OCI-LY1 (cell line): ENCODE results near the gene SYK.

Experiments
- H2AFZ ChIP-seq: fragments of 200-600 bp; sonication (generic), shearing (Covaris generic); 2 replicates; pipeline ENCODE4 v1.6.0; 2014; ENCODE audit warnings: antibody characterized with exemption, mild to moderate bottlenecking, low read length
- H3F3A ChIP-seq: fragments of 200-600 bp; sonication (generic), shearing (Covaris generic); 2 replicates; pipeline ENCODE4 v1.6.0; 2014; ENCODE audit warnings: mild to moderate bottlenecking, antibody characterized with exemption, low read length, moderate library complexity; ENCODE audit not compliant: insufficient read depth
- H3K27ac ChIP-seq: fragments of 200-600 bp; sonication (generic); 2 replicates; pipeline ENCODE4 v1.5.1; 2014; ENCODE audit warnings: low read length, mixed run types, mild to moderate bottlenecking, low read depth; ENCODE audit not compliant: poor library complexity, severe bottlenecking
- H3K27me3 ChIP-seq: fragments of 200-600 bp; sonication (generic); 2 replicates; pipeline ENCODE4 v1.6.0; 2014; ENCODE audit warnings: antibody characterized with exemption, mild to moderate bottlenecking, low read length, moderate library complexity; ENCODE audit not compliant: insufficient read depth
- H3K36me3 ChIP-seq: fragments of 200-600 bp; sonication (generic); 2 replicates; pipeline ENCODE4 v1.6.1; 2014; ENCODE audit warnings: mild to moderate bottlenecking, antibody characterized with exemption, low read length, moderate library complexity, mixed read lengths; ENCODE audit not compliant: insufficient read depth
- H3K4me1 ChIP-seq: fragments of 200-600 bp; sonication (generic); 2 replicates; pipeline ENCODE4 v1.5.1; 2014; ENCODE audit warnings: mild to moderate bottlenecking, low read length, moderate library complexity; ENCODE audit not compliant: insufficient read depth, severe bottlenecking
- H3K4me2 ChIP-seq: fragments of 200-600 bp; sonication (generic), shearing (Covaris generic); 2 replicates; pipeline ENCODE4 v1.6.1; 2014; ENCODE audit warnings: low read length
- H3K4me3 ChIP-seq: fragments of 200-600 bp; sonication (generic); 2 replicates; pipeline ENCODE4 v1.5.1; 2014; ENCODE audit warnings: low read length, low read depth, mild to moderate bottlenecking, mixed read lengths; ENCODE audit not compliant: poor library complexity, severe bottlenecking
- H3K79me2 ChIP-seq: fragments of 200-600 bp; shearing (Covaris generic); 2 replicates; pipeline ENCODE4 v1.6.1; 2016; ENCODE audit warnings: mixed run types, low read length, mixed read lengths; ENCODE audit not compliant: insufficient read depth
- H3K9ac ChIP-seq: fragments of 200-600 bp; sonication (generic), shearing (Covaris generic); 2 replicates; pipeline ENCODE4 v1.6.1; 2014; ENCODE audit warnings: mild to moderate bottlenecking, low read length, mixed read lengths
- H3K9me2 ChIP-seq: fragments of 200-600 bp; sonication (generic), shearing (Covaris generic); 2 replicates; pipeline ENCODE4 v1.6.1; 2014; ENCODE audit warnings: low read depth, mild to moderate bottlenecking, low read length, mixed read lengths
- H3K9me3 ChIP-seq: fragments of 200-600 bp; shearing (Covaris generic); 2 replicates; pipeline ENCODE4 v1.6.1; 2014; ENCODE audit warnings: low read length, mixed read lengths
- H4K20me1 ChIP-seq: fragments of 200-600 bp; sonication (generic), shearing (Covaris generic); 2 replicates; pipeline ENCODE4 v1.6.0; 2016; ENCODE audit warnings: mild to moderate bottlenecking, low read length; ENCODE audit not compliant: insufficient read depth
- CTCF ChIP-seq: fragments of 200-600 bp; sonication (generic), shearing (Covaris generic); IDR thresholded peaks from 2 replicates; pipeline ENCODE4 v1.5.1; 2017; ENCODE audit warnings: mild to moderate bottlenecking, antibody characterized with exemption, low read length, moderate library complexity, mixed read lengths
- EZH2 ChIP-seq: fragments of 200-600 bp; sonication (generic), shearing (Covaris generic); IDR thresholded peaks from 2 replicates; pipeline ENCODE4 v1.8.0; 2017; ENCODE audit warnings: borderline replicate concordance, mixed run types, mild to moderate bottlenecking, antibody characterized with exemption, low read length, moderate library complexity, mixed read lengths

SYK gene

GRCh38 chr9:90905822-90906221 lies 104.2 kb downstream of the SYK start:
- Histone ChIP-seq H3K27ac (no peak overlapping the region), H3K79me2 (no peaks in the 10 kb centered on the region), H3K36me3 (0 out of 2 replicates have a peak, but pooled peaks cover 2% of the 10 kb centered on the region), H3K4me1 (peaks cover 4% of the 10 kb centered on the region), H4K20me1 (no peaks in the 10 kb centered on the region), H3K27me3 (no peaks in the 10 kb centered on the region; the same call in 1 of the 2 replicates), H3K9ac (no peak overlapping the region), H2AFZ (no peak overlapping the region), H3K9me3 (no peaks in the 10 kb centered on the region), H3K9me2 (no peaks in the 10 kb centered on the region), H3F3A (no peaks in the 10 kb centered on the region), H3K4me2 (no peak overlapping the region), H3K4me3 (no peak overlapping the region)
- TF ChIP-seq EZH2 = no peak

DNA sequence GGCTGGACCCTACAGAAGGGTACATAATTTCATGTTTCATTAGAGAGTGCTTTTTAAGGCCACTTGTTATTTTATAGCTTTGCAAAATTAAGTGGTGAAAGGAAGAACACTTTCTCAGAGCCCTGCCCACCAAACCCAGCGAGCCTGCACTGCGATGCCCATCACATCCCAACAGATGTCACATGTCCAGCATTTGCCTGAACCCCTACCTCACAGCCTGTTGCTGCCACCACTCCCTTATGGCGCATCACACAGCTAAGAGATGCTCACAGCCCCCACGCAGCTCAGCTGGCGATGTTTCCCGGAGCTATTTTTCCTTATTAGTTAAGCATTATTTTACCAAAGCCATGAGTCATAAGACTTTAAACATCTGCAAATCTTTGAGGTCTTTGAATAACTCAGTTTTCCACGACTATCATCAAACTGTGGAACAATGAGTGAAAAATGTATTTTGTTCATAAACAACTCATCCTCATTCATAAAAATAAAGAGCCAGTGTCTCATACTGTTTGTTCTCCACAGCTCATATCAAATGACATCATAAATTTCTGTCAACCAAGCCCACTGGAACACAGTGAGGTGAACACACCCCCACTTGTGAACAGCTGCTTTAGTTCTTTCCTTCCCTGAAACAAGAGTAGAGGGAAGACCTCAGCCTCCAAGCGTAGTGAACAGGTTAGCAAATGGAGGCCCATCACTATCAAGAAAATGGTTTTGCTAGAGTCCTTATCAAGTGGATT lies 104.9 kb downstream of the SYK start:
- Histone ChIP-seq H4K20me1 (no peaks in the 10 kb centered on the region), H2AFZ (no peak overlapping the region), H3K4me2 (no peak overlapping the region), H3K9me2 (no peaks in the 10 kb centered on the region), H3K27ac (no peak overlapping the region), H3K79me2 (no peaks in the 10 kb centered on the region), H3K4me3 (no peak overlapping the region), H3K9ac (no peak overlapping the region), H3K36me3 (no peaks in the 10 kb centered on the region), H3F3A (no peaks in the 10 kb centered on the region), H3K27me3 (no peaks in the 10 kb centered on the region; the same call in 1 of the 2 replicates), H3K9me3 (no peaks in the 10 kb centered on the region), H3K4me1 (peaks cover 4% of the 10 kb centered on the region)
- TF ChIP-seq CTCF (no peak), EZH2 (no peak)

- no peaks in the 10 kb centered on the region for H3F3A ChIP-seq
- H3K4me3 ChIP-seq = no peak overlapping the region
- H3K27me3 ChIP-seq = no peaks in the 10 kb centered on the region; the same call in 1 of the 2 replicates
- no peaks in the 10 kb centered on the region for H3K9me2 ChIP-seq
- H3K79me2 ChIP-seq = no peaks in the 10 kb centered on the region
- H3K36me3 ChIP-seq = no peaks in the 10 kb centered on the region
- no peak overlapping the region for H3K9ac ChIP-seq
- no peak overlapping the region for H2AFZ ChIP-seq
- H4K20me1 ChIP-seq = no peaks in the 10 kb centered on the region
- peaks cover 4% of the 10 kb centered on the region for H3K4me1 ChIP-seq
- H3K9me3 ChIP-seq = no peaks in the 10 kb centered on the region
- H3K27ac ChIP-seq = no peak overlapping the region
- no peak for TF ChIP-seq CTCF
- no peak for TF ChIP-seq EZH2
- H3K4me2 ChIP-seq = no peak overlapping the region
Measured at GRCh38 chr9:90907056-90907445, 105.4 kb downstream of the SYK start.

- Histone ChIP-seq H3K9me2 (no peaks in the 10 kb centered on the region), H2AFZ (no peak overlapping the region), H3K27me3 (no peaks in the 10 kb centered on the region; the same call in 1 of the 2 replicates), H3K36me3 (no peaks in the 10 kb centered on the region), H4K20me1 (no peaks in the 10 kb centered on the region), H3K4me3 (no peak overlapping the region), H3K9ac (no peak overlapping the region), H3K27ac (no peak overlapping the region), H3K9me3 (no peaks in the 10 kb centered on the region), H3K79me2 (no peaks in the 10 kb centered on the region), H3K4me1 (peaks cover 4% of the 10 kb centered on the region), H3K4me2 (no peak overlapping the region), H3F3A (no peaks in the 10 kb centered on the region)
- TF ChIP-seq CTCF = no peak
- no peak for TF ChIP-seq EZH2
Measured at GRCh38 chr9:90907790-90908189, 106.2 kb downstream of the SYK start.
